Activated CD4-positive, alpha-beta memory T cell treated with anti-CD3 and anti-CD28 coated beads, Interleukin-2, amount 10 ng/mL, durations not matched to agents 7 days and 5 days (primary cell): ENCODE data around the gene CECR2. TPM values are rescaled to one million over a fixed set of nuclear protein-coding genes. Genes with fewer than 3 reads are reported as not detected.
A peak's percentile ranks its signal among the peaks of the same experiment; 100 is the strongest.
"Not testable (repeated sequence)": the region's sequence is repeated elsewhere in the genome, so short reads cannot be mapped to it uniquely, and the experiment has no call there.

ENCODE experiments used
- CTCF ChIA-PET: fragments of 350-600 bp; sonication (Branson Sonifier 250); formaldehyde crosslinking; loops from one replicate; lab custom pipeline; 2021; ENCODE audit warnings: antibody characterized with exemption, inconsistent platforms; lab: Charles Lee
- POLR2A ChIA-PET: fragments of 350-600 bp; sonication (Branson Sonifier 250); formaldehyde crosslinking; loops from one replicate; lab custom pipeline; 2021; ENCODE audit warnings: antibody characterized with exemption; lab: Charles Lee
- DNase-seq: peaks from one replicate; pipeline ENCODE4 v3.0.0-alpha.2; 2020
- H3K27ac Mint-ChIP-seq: one replicate; pipeline ENCODE4 v1.8.0; 2021; ENCODE audit warnings: mild to moderate bottlenecking, mixed read lengths
- H3K27me3 Mint-ChIP-seq: one replicate; pipeline ENCODE4 v1.8.0; 2021; ENCODE audit warnings: mixed read lengths
- H3K36me3 Mint-ChIP-seq: one replicate; pipeline ENCODE4 v1.8.0; 2021; ENCODE audit warnings: low read depth, mixed read lengths
- H3K4me1 Mint-ChIP-seq: one replicate; pipeline ENCODE4 v1.8.0; 2021; ENCODE audit warnings: mixed read lengths
- H3K4me3 Mint-ChIP-seq: one replicate; pipeline ENCODE4 v1.8.0; 2021; ENCODE audit warnings: mild to moderate bottlenecking, mixed read lengths
- H3K9me3 Mint-ChIP-seq: one replicate; pipeline ENCODE4 v1.8.0; 2021; ENCODE audit warnings: mixed read lengths
- total RNA-seq, 2 experiments: library from RNA; stranded (reverse); gene quantifications; one replicate each; pipeline ENCODE4 v1.2.3, GENCODE V29; 2021

CECR2 gene
- total RNA-seq, 2 experiments from 2014 or later, result 0.05 TPM; not detected in 1

DNA sequence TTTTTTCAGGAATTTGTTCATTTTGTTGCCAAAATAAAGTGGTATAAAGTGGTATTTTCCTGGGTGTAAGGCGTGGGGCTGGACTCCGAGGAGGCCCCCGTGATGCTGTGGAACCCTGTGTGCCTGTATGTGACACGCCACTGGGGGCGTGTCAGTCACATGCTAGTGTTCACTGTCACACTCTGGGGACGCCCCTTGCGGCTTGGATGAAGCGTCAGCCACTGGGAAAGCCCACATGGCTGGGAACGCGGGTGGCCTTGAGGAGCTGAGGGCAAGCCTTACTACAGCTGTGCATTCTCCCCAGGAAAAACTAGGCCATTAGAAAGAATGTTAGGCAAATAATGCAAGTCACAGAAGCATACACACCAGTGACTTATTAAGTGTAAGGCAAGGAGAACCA is 117.1 kb downstream of the CECR2 start:
- no peaks in the 10 kb centered on the region for H3K9me3 Mint-ChIP-seq
- DNase-seq, result no peak
- peaks cover 1% of the 10 kb centered on the region for H3K4me1 Mint-ChIP-seq
- H3K27ac Mint-ChIP-seq, result no peak overlapping the region
- ChIA-PET CTCF (no interaction called here), POLR2A (no interaction called here)
- H3K4me3 Mint-ChIP-seq, result no peak overlapping the region
- no peaks in the 10 kb centered on the region for H3K36me3 Mint-ChIP-seq
- H3K27me3 Mint-ChIP-seq, result no peaks in the 10 kb centered on the region

DNA sequence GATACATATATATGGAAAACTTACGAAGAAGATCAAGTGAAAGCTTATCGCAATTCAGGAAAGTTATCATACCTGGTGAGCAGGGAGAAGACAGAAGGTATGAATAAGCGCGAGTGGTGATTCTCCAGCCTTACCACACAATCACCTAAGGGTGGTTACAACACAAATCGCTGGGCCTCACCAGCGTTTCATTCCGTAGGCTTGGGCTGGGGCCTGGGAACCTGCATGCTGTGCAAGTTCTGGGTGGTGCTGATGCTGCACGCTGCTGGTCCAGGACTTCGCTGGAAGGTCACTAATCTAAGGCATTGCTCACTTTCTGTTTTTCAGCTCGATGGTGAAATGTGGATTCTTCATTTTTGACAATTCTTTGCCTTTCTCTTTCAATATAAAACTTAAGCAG is 117.5 kb downstream of the CECR2 start:
- Mint-ChIP-seq H3K9me3 (no peaks in the 10 kb centered on the region), H3K4me3 (no peak overlapping the region), H3K4me1 (no peaks in the 10 kb centered on the region), H3K27me3 (no peaks in the 10 kb centered on the region), H3K36me3 (no peaks in the 10 kb centered on the region), H3K27ac (no peak overlapping the region)
- CTCF ChIA-PET, result no interaction called here
- no peak for DNase-seq
- POLR2A ChIA-PET, result no interaction called here

DNA sequence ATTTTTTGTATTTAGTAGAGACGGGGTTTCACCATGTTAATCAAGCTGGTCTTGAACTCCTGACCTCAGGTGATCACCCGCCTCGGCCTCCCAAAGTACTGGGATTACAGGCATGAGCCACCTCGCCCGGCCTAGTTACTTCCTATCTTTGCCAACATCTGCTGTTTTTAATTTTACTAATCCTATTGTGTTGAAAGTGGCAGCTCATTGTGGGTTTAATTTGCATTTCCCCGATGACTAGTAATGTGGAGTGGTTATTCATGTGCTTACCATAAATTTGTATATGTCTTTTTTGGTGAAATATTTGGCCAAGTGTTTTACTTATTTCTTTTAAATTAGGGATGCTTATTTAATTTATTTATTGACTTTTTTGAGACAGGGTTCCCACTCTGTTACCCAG is 119.8 kb downstream of the CECR2 start:
- no peaks in the 10 kb centered on the region for H3K36me3 Mint-ChIP-seq
- ChIA-PET POLR2A (no interaction called here), CTCF (interaction anchor here (2.0 kb wide), 1 partner anchor 13 kb away, joined by 5 read pairs; no protein-coding TSS in a partner anchor)
- no peaks in the 10 kb centered on the region for H3K27me3 Mint-ChIP-seq
- H3K27ac Mint-ChIP-seq, result no peak overlapping the region
- H3K4me3 Mint-ChIP-seq, result no peak overlapping the region
- H3K4me1 Mint-ChIP-seq, result no peaks in the 10 kb centered on the region
- no peaks in the 10 kb centered on the region for H3K9me3 Mint-ChIP-seq
- no peak for DNase-seq

DNA sequence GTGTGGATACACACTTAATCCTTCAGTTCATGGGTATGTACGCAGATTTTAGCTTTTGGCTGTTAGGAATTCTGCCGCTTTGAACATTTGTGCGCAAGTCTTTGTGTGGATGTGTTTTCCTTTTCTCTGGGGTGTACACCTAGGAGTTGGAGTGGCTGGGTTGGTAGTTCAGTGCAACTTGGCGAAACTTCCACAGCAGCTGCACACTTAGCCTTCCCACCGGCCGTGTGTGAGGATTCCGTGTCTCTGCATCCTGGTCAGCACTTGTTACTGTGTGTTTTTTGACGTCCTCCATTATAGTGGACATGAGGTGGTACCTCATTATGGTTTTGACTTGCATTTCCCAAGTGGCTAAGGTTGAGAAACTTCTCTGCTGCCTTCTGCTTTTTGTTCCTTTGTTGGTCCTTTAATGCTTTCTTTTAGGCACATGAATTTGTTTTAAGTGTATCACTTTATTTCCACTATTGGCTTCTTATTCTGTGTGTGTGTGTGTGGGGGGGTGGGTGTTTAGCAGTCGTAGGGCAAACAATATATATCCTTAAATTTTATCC is 121.9 kb downstream of the CECR2 start:
- H3K4me3 Mint-ChIP-seq, result no peak overlapping the region
- no peaks in the 10 kb centered on the region for H3K27me3 Mint-ChIP-seq
- ChIA-PET CTCF (no interaction called here), POLR2A (no interaction called here)
- no peaks in the 10 kb centered on the region for H3K36me3 Mint-ChIP-seq
- H3K9me3 Mint-ChIP-seq, result no peaks in the 10 kb centered on the region
- DNase-seq, result no peak
- H3K4me1 Mint-ChIP-seq, result no peaks in the 10 kb centered on the region
- no peak overlapping the region for H3K27ac Mint-ChIP-seq

DNA sequence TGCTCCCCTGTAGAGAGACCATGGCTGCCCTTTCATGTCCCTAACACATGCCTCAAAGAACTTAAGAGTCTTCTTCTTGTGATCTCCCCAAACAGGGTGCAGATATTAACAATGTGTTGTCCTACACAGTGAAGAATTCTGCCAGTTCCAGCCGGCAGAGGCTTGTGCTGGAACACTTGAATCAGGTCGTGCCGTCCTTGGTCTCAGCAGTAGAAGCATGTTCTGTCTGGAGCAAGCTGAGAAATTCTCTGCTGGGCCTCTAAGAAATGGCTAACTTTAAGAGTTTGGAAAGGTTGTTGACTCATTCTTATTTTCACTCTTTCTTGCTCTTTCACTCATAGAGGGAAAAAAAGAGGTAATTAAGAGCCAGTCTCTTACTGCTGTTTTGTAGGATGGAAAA is 123.0 kb downstream of the CECR2 start:
- Mint-ChIP-seq H3K9me3 (no peaks in the 10 kb centered on the region), H3K27ac (no peak overlapping the region), H3K4me3 (no peak overlapping the region), H3K4me1 (no peaks in the 10 kb centered on the region), H3K27me3 (no peaks in the 10 kb centered on the region), H3K36me3 (no peaks in the 10 kb centered on the region)
- ChIA-PET CTCF (interaction anchor here (1.0 kb wide), 1 partner anchor 9 kb away, joined by 6 read pairs; no protein-coding TSS in a partner anchor), POLR2A (no interaction called here)
- DNase-seq, result no peak

DNA sequence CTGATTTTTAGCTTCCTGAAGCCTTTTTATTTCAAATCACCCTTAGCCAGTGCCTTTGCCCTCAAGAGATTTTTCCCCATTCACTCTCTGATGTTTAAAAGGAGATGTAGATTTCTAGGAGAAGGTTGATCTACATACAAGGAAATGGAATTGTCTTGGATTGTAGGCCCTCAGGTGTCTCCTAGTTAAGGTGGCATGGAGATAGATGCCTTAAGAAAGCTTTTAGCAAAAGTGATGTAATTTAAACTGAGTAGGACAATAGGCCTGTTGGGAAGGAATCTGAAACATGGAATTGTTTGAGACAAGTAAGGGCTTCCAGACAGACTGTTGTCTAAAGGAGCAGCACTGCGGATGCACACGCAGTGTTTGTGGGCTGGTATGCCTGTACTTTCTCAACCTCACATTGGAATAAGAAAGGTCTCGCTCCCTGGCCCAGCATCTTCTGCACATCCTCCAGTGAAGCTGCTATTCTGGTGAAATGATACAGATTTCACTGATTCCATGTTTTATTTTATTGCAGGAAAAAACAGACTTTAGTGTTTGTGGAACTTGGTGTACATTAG is 124.2 kb downstream of the CECR2 start:
- Mint-ChIP-seq H3K27me3 (no peaks in the 10 kb centered on the region), H3K4me1 (no peaks in the 10 kb centered on the region), H3K27ac (no peak overlapping the region), H3K4me3 (no peak overlapping the region), H3K9me3 (no peaks in the 10 kb centered on the region), H3K36me3 (no peaks in the 10 kb centered on the region)
- DNase-seq, result no peak
- POLR2A ChIA-PET, result interaction anchor here (0.5 kb wide), 1 partner anchor 54 kb away, joined by 4 read pairs; no protein-coding TSS in a partner anchor
- CTCF ChIA-PET, result no interaction called here

DNA sequence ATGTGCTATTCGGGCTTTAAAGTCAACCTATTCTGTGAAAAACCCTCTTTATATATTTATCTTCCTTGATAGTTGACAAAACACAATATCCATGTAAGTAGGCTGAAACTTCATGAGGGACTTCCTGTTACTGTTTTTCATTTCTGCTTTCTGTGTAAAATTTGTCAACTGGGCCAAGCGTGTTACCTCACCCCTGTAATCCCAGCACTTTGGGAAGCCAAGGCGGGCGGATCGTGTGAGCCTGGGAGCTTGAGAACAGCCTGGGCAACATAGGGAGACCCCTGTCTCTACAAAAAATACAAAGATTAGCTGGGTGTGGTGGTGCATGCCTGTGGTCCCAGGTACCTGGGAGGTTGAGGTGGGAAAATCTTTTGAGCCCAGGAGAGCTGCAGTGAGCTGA is 127.6 kb downstream of the CECR2 start:
- Mint-ChIP-seq H3K27ac (no peak overlapping the region), H3K27me3 (peaks cover 2% of the 10 kb centered on the region), H3K4me1 (no peaks in the 10 kb centered on the region), H3K36me3 (no peaks in the 10 kb centered on the region), H3K9me3 (no peaks in the 10 kb centered on the region), H3K4me3 (no peak overlapping the region)
- DNase-seq, result no peak
- ChIA-PET CTCF (no interaction called here), POLR2A (no interaction called here)

DNA sequence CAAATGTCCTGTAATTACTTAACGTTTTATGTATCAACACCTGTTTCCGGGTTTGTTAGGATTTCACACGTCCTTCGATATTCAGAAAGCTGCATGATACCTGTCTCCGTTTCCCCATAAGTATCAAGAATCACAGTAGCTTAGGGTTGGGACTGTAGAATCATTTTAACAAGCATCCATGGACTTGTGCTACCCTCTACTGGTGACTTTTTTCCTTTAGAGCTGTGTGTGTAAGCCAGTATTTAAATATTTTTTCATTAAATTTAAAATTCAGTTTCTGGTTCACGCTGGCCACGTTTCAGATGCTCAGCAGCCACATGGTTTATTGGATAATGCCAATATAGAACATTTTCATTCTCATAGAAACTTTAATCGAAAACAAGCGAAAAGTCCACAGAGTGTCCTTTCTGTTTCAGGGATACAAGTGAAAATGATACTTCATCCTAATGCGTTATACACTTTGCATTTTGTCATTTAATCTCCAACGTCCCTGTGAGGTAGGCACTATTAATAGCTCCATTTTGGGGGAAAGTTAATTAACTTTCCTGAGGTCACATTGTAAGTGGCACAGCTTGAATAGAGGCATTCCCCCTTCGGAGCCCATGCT is 132.5 kb downstream of the CECR2 start:
- ChIA-PET POLR2A (interaction anchor here (0.9 kb wide), 1 partner anchor 330 kb away, joined by 5 read pairs; no protein-coding TSS in a partner anchor), CTCF (interaction anchor here (0.6 to 4.3 kb wide), 23 partner anchors 9 to 585 kb away, joined by 3 to 78 read pairs (median 5); no protein-coding TSS in a partner anchor)
- Mint-ChIP-seq H3K4me1 (no peaks in the 10 kb centered on the region), H3K9me3 (no peaks in the 10 kb centered on the region), H3K27me3 (peaks cover 5% of the 10 kb centered on the region), H3K36me3 (no peaks in the 10 kb centered on the region), H3K4me3 (no peak overlapping the region), H3K27ac (no peak overlapping the region)
- peak; percentile 16 for DNase-seq

DNA sequence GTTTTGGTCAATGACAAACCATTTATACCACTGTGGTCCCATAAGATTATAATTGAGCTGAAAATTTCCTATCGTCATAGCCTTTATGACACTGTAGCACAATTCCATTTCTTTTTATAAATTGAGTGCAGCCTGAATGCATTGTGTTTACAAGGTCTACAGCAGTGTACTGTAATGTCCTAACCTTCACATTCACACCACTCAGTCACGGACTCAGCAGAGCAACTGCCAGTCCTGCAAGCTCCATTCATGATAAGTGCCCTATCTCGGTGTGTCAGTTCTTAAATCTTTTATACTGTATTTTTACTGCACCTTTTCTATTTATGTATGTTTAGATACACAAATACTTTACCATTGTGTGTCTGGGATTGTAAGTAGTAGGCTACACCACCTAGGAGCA is 138.8 kb downstream of the CECR2 start:
- no peak for DNase-seq
- CTCF ChIA-PET, result interaction anchor here (1.8 kb wide), 1 partner anchor 336 kb away, joined by 6 read pairs; no protein-coding TSS in a partner anchor
- Mint-ChIP-seq H3K27me3 (peaks cover 16% of the 10 kb centered on the region), H3K27ac (no peak overlapping the region), H3K4me3 (no peak overlapping the region), H3K4me1 (no peaks in the 10 kb centered on the region), H3K9me3 (no peaks in the 10 kb centered on the region), H3K36me3 (no peaks in the 10 kb centered on the region)
- POLR2A ChIA-PET, result no interaction called here

DNA sequence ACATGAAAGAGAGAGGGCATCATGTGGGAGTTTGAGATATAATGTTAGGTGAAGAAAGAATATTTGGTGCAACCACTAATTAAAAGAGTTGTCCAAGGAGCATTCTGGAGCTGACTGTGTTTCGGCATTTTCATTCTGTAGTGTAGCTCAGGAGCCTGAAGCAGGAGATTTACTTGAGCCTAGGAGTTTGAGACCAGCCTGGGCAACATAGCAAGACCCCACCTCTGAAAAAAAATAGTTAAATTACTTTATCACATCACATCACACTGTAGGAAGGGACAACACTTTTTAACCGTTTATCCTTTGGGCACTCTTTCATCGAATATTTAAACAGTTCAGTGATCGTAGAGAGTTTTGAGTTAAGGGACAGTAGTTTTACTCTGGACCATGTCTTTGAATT is 143.7 kb downstream of the CECR2 start:
- CTCF ChIA-PET, result no interaction called here
- POLR2A ChIA-PET, result no interaction called here
- no peak overlapping the region for H3K4me3 Mint-ChIP-seq
- H3K27ac Mint-ChIP-seq, result no peak overlapping the region
- H3K27me3 Mint-ChIP-seq, result peaks cover 19% of the 10 kb centered on the region
- no peak for DNase-seq
- no peaks in the 10 kb centered on the region for H3K36me3 Mint-ChIP-seq
- H3K9me3 Mint-ChIP-seq, result no peaks in the 10 kb centered on the region
- no peaks in the 10 kb centered on the region for H3K4me1 Mint-ChIP-seq

DNA sequence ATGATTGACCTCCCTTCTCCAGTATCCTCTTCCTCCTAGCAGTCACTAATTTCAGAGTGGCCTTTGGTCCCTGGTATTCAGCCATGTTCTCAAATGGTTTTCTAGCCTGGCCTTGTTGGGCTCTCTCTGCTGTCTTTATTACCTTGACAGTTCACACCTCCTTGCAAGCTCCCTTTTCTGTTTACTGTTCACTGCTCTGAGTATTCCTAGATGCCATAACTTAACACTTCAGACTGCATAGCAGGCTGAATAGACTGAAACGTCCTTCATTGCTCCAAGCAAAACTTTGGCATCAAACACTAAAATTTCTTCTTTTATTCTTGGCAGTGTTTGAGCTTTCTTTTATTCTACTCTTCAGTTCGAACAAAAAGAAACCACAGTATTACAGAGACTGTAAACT is 144.4 kb downstream of the CECR2 start:
- H3K36me3 Mint-ChIP-seq, result no peaks in the 10 kb centered on the region
- no peaks in the 10 kb centered on the region for H3K9me3 Mint-ChIP-seq
- ChIA-PET POLR2A (no interaction called here), CTCF (no interaction called here)
- no peak overlapping the region for H3K27ac Mint-ChIP-seq
- H3K4me1 Mint-ChIP-seq, result no peaks in the 10 kb centered on the region
- H3K27me3 Mint-ChIP-seq, result peaks cover 22% of the 10 kb centered on the region
- no peak for DNase-seq
- no peak overlapping the region for H3K4me3 Mint-ChIP-seq

DNA sequence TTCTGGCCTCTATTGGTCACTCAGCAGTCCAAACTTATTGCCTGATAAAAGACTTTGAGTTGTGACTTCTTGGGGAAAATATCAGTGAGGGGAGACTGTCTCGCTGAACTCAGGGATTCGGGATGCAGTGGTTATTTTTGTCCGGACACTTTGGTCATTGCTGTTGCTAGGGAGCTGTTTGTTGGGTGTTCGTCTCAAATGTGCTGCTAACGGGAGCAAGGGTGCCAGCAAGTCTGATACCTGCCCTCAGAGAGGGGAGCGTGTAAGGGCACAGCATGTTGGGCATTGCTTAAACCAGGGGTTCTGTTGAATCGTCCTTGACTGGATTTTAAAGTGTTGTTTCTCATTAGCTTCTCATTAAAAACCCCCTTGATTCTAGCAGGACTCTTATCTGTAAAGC is 144.8 kb downstream of the CECR2 start:
- H3K4me3 Mint-ChIP-seq, result no peak overlapping the region
- ChIA-PET POLR2A (no interaction called here), CTCF (no interaction called here)
- DNase-seq, result no peak
- H3K27ac Mint-ChIP-seq, result no peak overlapping the region
- no peaks in the 10 kb centered on the region for H3K9me3 Mint-ChIP-seq
- no peaks in the 10 kb centered on the region for H3K4me1 Mint-ChIP-seq
- H3K36me3 Mint-ChIP-seq, result no peaks in the 10 kb centered on the region
- H3K27me3 Mint-ChIP-seq, result peaks cover 20% of the 10 kb centered on the region

DNA sequence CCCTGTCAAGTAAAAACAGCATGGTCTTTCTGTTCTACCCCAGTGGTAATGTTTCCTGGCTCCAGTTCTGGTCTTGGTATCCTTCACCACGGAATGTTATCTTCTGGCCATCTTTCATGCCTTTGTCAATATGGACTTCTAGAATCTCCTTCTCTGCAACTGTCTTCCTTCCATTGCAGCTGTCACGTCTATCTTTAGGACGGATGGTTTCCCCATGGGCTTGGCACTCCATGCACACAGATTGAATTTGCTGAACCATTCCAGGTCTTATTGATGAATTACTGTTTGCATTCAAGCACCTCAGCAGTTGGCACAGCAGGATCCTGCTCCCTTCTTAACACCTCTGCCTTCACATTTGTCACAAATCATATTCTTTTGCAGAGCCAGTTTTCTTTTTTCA is 149.1 kb downstream of the CECR2 start:
- no peak for DNase-seq
- no peaks in the 10 kb centered on the region for H3K9me3 Mint-ChIP-seq
- H3K27me3 Mint-ChIP-seq, result peaks cover 18% of the 10 kb centered on the region
- H3K27ac Mint-ChIP-seq, result no peak overlapping the region
- no peaks in the 10 kb centered on the region for H3K36me3 Mint-ChIP-seq
- H3K4me1 Mint-ChIP-seq, result no peaks in the 10 kb centered on the region
- no peak overlapping the region for H3K4me3 Mint-ChIP-seq
- ChIA-PET POLR2A (no interaction called here), CTCF (no interaction called here)

DNA sequence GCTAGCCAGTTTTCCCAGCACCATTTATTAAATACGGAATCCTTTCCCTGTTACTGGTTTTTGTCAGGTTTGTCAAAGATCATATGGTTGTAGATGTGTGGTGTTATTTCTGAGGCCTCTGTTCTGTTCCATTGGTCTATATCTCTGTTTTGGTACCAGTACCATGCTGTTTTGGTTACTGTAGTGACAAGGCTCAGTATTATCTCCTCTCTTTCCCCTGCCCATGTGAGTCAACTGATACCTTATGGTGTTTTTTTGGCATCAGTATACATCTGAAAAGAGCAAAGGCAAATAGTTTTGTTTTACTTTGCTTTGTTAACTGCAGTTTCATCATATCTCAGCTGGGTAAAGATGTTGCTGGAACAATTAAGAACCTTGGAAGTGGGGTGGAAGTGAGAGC is 152.7 kb downstream of the CECR2 start:
- H3K27me3 Mint-ChIP-seq, result peaks cover 21% of the 10 kb centered on the region
- CTCF ChIA-PET, H3K27ac Mint-ChIP-seq, H3K9me3 Mint-ChIP-seq, DNase-seq, POLR2A ChIA-PET, H3K4me1 Mint-ChIP-seq, H3K36me3 Mint-ChIP-seq, H3K4me3 Mint-ChIP-seq: not testable (repeated sequence)
